CD4-positive, alpha-beta T cell treated with Interleukin-10 for 1 hour (primary cell): ENCODE results near the gene MRPS14.

ENCODE experiments used
- DNase-seq: peaks from one replicate; pipeline ENCODE4 v3.0.0-alpha.2; 2020

MRPS14 gene

DNA sequence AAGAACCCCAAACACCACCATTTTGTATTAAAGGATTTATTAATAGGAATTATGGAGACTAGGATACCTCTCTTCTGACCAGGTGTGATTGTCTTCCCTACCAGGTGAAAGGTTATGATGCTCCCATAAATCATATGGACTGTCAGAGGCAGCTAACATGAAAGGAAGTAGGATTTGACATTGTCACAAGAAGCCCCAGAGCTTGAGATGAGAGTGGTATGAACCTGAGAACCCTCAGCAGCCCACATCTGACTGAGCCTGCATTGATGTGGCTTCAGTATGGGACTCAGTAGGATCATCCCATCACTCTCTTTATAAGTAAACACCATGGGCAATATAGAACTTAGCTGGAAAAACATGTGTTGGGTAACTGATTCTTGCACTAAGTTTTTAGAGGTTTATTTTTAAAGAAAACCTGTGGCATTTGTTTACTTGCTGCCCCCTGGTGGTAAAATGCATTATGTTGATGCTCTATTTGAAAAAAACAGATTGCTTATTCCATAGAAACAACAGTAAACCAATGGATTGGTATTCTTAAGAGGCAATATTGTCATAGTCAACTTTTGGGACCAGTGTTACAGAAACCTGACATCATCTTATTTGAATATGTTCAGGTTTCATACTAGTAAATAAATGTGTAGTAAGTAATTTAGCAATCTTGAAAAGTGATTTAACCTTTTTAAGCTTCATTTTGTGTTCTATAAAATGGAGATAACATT lies 40.1 kb downstream of the MRPS14 start:
- DNase-seq: peak; percentile 77

DNA sequence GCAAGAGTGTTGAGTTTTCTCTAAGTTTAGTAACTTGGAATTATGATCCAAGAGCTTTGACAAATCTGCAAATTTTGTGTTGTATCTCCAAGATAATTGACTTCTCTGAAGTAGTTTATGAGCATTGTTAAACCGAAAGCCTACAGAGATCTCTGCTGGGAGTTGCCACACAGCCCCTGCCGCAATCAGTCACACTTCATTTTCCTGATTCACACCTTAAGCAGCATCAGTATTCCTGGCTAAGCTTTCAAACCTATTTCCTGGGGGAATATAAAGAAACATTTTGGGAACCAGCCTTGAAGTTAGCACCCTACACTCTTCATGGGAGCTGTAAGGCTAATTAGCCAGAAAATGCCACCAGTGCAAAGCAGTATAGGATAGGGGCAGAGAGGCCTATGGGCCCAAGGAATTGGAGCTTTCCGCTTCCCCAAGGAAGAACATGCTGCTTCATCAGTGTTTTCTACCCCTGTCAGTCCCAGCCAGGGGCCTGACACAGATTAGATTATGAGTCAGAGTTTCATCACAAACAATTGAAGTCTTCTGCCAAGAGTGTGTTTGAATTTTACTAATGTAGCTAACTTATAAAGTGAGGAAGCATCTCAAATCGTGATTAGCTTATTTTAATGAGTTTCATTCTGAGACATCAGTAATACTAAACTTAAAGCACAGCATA lies 46.7 kb downstream of the MRPS14 start:
- DNase-seq: no peak

DNA sequence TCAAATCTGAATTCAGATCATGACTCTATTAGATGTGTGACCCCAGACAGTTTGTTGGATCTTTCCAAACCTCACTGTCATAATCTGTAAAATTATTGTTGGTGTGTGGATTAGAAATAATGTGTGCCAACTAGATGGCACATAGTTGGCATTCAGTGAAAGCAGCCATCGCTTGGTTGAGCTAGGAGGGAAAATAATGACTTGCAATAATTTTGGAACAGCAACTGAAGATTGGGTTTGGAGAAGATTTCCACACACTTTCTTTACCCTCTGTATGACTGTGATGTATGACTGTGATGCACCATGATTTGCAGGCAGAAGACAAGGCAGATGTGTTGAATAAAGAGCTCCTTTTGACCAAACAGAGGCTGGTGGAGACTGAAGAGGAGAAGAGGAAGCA lies 47.5 kb downstream of the MRPS14 start:
- DNase-seq: no peak

DNA sequence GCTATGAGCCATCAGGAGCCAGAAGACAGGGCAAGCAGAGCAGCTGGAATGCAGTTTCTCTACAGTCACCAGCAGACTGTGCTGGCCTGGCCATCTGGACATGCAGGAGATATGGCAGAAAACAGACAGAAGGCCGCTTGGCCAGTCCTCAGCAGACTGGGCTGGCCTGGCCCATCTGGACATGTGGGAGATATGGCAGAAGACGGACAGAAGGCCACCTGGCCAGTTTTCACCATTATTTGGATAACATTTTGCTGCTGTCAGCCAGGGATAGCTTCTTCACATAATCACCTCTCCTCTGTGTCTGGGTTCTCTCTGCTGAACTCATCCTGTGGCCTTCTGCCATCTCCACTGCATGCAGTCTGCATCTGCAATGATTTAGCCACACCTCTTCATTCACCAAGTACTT lies 48.5 kb downstream of the MRPS14 start:
- no peak for DNase-seq

DNA sequence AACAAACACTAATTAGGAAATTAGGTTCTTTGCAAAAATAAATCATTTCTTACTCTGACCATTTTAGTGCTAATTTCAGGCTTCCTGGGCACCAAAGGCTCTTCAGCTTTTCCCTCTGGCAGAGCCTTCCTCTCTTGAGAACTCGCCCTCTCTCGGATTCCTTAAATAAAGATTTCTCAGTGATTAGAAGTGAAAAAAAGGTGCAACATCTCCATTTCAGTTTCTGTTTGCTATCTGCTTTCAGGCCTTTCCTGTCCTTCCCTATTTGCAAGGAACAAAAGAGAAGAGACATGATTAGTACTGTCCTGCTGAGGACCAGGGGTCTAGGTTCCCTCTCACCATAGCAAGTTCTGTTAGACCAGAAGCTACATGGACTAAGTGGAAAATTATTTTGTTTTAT lies 51.3 kb downstream of the MRPS14 start:
- no peak for DNase-seq

DNA sequence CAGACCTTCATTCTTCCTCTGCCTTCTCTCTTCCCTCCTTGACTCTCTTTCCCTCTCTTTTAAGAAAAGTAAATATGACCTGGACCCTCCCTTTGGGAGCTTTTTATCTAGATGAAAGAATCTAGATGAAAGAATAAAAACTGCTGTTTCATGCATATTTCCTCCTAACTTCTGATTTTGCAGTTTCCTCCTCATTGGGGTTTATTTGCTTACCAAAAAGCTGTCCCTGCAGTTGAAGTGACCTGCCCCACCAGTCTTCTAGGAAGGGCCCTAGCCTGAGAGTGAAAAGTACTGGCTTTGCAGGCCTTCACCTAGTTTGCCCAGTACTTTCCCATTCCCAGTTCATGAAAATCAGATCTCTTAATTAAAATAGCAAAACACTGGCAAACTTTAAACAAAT lies 51.8 kb downstream of the MRPS14 start:
- no peak for DNase-seq

DNA sequence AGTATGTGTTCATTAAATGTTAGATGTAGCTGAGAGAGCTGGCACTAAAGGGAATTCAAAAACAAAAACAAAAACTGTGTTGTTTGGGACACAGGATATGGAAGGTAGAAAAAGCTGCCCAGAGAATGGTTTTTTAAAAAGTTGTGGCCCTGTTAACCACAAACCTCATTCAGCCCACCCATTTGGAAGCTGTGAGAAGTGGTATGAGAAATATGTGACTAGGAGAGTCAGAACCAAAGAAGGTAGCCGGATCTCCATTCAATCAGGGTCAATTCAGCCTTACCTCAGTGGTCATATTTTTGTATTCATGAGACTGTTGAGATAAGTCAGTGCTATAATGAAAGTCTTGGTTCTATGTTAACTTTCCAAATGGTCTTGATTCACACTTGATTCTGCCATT lies 53.2 kb downstream of the MRPS14 start:
- peak; percentile 45 for DNase-seq

DNA sequence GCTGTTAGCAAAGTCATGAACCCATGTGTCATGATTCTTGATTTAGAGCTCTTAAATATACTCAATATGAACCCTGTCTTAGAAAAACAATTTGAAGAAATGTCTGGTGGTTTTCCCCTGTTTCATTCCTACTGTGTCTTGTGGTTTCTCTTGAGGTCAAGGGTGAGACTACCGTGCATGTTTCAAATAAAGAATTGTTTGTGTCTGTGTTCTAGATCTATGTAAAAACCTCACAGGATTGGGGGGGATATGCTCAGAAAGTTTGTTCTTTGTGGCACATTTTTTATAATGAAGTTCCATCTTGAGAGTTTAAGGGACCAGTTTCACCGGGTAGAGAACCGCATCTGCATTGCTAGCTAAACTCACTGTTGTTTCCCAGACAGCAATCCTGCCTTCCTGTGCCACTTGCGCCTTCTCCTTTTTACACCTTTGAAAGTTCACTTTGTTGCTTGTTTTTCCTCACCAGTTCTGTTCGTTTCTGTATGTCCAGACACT lies 54.4 kb downstream of the MRPS14 start:
- DNase-seq: peak; percentile 83

DNA sequence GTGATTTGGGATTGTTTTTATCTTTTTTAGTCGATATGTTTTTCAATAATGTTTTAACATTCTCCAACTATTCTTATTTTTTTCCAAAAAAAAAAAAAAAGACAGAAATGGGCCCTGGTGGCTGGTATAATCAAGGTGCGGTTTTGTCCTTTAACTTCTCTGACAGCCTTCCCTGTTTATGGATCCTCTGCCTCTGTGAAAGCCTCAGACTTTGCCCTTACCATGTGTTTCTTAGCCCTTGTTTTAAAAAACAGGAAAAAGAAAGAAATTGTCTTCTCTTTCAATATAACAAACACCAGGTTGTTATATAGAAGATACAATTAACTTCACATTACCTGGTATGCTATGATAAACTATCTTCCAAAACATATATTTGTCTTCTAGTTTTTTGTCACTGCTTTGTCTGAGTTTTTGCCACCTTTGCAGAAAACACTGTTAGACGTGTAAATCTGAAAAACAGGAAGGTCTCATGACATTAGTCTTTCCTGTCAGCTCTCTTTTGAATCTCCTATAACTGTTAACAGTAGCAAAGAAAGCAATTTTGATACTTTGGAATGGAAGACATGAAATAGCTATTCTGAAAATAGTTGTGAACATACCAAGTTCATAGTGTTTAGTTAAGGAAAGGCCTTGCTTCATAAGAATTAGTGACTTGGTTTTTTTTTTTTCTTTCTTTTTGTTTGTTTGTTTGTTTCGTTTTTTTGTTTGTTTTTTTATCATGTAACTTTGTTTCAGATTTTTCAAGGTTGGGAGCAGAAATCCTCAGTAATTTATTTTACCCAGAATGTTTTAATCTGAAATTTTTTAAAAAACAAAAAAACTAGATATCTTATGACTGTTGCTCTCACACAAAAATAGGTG lies 55.1 kb downstream of the MRPS14 start:
- peak; percentile 63 for DNase-seq

DNA sequence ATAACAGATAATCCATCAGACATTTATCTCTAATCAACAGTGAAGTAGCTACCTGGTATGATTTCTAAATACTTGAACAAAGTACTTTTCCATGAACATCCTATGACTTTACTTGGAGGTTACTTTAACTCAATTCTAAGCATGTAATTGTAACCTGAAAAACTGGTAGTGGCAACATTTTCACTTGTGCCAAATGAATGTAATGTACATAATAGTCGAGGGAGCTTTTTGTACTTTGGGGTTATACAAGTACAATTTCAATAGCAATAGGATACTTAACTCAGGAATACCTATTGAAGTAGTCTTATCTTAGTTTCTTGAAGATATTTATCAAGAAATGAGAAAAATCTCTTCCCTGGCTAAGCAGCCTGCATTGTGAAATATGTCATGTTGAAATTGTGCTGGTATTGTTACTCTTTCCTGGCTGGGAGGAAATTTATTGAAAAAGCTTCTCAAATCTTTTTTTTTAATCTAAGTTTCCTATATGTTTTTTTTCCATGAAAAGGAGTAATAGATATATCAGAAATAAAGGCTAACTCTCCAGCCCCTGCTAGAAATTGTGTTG lies 57.1 kb downstream of the MRPS14 start:
- no peak for DNase-seq

DNA sequence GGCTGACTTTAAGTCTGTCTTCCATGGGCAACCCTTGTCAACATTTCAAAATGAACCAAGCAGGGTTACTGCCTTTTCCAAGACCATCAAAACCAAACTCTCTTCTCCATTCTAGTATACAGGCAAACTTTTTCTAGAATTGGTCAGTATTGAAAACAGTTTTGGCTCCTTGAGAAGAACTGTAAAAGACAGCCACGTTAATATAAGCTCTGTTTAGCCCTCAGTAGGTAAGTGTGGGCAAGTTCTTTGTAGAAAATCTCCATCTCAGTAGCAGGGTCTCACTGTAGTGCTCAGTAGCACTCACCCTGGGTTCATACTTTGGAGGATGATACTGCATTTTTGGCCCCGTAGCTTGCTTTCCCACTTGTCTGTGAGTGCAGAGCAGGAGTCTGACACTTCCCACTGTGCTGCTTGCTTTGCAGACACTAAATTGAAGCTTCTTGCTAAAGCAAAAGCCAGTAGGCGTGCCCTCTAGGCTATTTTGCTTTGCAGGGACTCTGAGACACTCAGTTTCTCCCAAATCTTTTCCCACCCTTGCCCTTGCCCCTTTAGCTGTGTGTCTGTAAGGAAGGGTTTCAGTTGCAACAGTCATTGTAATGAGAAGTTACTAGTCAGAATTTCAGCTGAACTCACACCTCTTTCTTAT lies 57.7 kb downstream of the MRPS14 start:
- peak; percentile 35 for DNase-seq

DNA sequence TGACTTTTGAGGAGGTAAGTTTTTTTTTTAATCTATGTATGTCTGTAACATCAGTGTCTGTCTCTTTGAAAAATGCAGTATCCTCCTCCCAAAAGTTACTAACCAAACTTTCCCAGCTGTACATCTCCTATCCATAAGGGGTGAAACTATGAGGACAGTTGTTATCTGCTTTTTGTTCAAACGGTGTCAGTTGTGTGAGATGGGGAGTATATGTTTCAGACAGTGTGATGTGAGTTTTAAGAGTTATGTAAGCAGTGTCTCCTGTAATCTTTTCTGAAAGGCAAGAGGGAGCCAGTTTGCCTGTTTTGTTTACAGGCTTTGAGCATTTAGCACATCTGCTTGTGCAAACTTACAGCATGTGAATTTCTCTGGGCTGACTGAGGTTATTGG lies 58.3 kb downstream of the MRPS14 start:
- DNase-seq: peak; percentile 60

DNA sequence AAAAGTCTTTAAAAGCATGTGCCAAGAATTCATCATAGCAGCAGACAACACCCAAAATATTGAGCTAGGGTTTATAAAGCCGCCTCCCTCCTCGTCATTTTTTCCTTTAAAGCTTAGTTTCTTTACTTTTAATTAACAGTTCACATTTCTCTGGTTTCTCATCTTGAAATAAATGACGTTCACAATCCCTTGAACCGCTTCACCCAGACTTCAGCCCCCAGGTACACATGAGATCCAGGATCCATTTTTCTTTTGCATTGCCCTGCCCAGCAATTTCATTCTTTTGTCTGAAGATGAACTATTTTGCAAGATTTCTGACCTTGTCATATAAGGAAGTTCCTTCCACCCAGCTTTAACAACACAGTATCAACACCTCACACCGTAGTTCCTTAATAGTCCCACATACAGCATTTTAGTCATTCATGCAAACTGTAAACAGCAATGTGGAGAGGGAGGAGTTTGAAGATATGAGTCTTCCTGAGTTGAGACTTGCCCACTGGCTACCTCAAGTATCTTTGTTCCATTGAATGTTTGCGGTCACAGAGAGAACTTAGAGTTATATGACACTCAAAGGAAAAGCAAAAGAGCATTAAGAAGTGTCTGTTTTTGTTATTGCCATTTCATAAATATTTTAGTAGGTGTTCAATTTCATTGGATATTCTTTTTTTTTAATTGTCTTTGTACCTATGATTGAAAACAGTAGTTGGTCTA lies 58.8 kb downstream of the MRPS14 start:
- peak; percentile 73 for DNase-seq

DNA sequence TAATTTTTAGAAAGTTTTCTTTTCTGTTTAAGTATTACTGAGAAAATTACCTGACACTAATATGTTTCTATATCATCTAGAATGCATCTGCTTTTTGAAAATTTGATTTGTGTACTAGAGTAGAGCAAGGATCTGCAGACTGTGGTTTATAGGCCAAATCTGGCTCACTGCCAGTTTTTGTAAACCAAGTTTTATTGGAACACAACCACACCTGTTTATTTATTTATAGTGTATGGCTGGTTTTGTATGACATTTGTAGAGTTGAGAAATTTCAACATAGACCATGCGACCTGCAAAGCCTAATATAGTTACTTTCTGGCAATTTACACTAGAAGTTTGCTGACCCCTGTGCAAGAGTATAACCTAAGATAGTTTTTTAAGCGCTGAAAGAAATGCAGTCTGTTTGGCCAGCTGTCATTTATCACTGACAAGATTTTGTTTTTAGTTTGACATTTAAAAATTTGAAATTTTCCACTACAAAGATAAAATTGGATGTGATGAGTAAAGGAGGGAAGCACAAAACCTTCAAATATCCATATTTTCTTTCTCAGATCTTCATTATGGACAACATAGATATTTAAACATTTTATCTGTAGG lies 59.6 kb downstream of the MRPS14 start:
- DNase-seq: peak; percentile 41
